PC-3 (cell line): ENCODE results near the gene NUDCD2.

Experiments used
- EZH2 ChIP-seq: fragments of 300-600 bp; sonication (generic); IDR thresholded peaks from one replicate; pipeline ENCODE4 v1.6.1; 2017; ENCODE audit warnings: antibody characterized with exemption, mild to moderate bottlenecking, low read length; ENCODE audit not compliant: unreplicated experiment
- EZH2phosphoT487 ChIP-seq: fragments of 300-600 bp; sonication (generic); IDR thresholded peaks from 2 replicates; pipeline ENCODE4 v1.6.1; 2018; ENCODE audit warnings: mild to moderate bottlenecking, antibody characterized with exemption, low read length, borderline replicate concordance
- TF ChIP-seq, protein P1 (sequence below): fragments of 300-600 bp; sonication (generic); conservative IDR thresholded peaks from 2 replicates; pipeline ENCODE4 v1.5.1; 2017; ENCODE audit warnings: antibody characterized with exemption, low read depth, mild to moderate bottlenecking, low read length

DNA sequence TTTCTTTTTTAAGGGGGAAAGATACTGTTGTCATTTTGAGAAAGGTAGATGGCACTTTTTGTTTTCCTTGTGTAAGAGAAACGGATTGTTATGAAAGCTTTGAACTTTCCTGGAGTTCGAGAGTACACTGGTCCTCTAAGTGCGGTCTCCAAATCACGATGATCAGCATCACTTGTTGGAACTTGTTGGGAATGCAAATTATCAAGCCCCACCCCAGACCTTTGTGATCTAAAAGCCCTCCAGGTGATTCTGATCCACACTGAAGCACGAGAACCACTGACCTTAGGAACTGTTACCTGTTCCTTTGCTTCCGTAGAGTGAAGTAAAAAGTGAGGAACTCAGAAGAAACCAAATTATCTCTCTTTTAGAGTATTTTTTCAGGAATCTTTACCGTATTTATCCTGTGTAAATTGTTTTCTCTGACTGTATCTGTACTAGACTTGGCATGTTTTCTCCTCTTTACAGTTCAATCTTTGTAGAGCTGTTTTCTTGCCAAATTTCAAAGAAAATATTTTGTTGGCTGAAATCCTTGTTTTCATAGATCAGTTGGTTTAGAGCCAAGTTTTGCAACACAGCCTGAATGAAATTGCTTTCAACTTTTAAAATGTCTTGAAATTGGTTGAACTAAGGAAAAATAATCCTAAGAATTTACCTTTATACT, 49.5 kb upstream of the NUDCD2 start:
- TF ChIP-seq, protein P1, sequence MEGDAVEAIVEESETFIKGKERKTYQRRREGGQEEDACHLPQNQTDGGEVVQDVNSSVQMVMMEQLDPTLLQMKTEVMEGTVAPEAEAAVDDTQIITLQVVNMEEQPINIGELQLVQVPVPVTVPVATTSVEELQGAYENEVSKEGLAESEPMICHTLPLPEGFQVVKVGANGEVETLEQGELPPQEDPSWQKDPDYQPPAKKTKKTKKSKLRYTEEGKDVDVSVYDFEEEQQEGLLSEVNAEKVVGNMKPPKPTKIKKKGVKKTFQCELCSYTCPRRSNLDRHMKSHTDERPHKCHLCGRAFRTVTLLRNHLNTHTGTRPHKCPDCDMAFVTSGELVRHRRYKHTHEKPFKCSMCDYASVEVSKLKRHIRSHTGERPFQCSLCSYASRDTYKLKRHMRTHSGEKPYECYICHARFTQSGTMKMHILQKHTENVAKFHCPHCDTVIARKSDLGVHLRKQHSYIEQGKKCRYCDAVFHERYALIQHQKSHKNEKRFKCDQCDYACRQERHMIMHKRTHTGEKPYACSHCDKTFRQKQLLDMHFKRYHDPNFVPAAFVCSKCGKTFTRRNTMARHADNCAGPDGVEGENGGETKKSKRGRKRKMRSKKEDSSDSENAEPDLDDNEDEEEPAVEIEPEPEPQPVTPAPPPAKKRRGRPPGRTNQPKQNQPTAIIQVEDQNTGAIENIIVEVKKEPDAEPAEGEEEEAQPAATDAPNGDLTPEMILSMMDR, result no peak
- no peak for TF ChIP-seq EZH2
- no peak for TF ChIP-seq EZH2phosphoT487
